Mesendoderm (in vitro differentiated cells): ENCODE data around the gene AK5.
"Not testable (repeated sequence)": the region's sequence is repeated elsewhere in the genome, so short reads cannot be mapped to it uniquely, and the experiment has no call there.

Experiments used
- DNase-seq: peaks from one replicate; pipeline ENCODE4 v3.0.0; 2013
- H2AK5ac ChIP-seq: 2 replicates; pipeline ENCODE4 v1.6.1; 2013; ENCODE audit warnings: low read length, inconsistent platforms
- H2BK120ac ChIP-seq: 2 replicates; pipeline ENCODE4 v1.6.1; 2013; ENCODE audit warnings: low read depth, mild to moderate bottlenecking, low read length, moderate library complexity, mixed read lengths
- H2BK15ac ChIP-seq: replicated peaks from 2 replicates; pipeline ENCODE4 v1.6.1; 2013; ENCODE audit warnings: low read depth, mild to moderate bottlenecking, moderate library complexity
- H2BK5ac ChIP-seq: 2 replicates; pipeline ENCODE4 v1.6.1; 2013; ENCODE audit warnings: low read length, inconsistent platforms
- H3K18ac ChIP-seq: 2 replicates; pipeline ENCODE4 v1.6.1; 2013; ENCODE audit warnings: mild to moderate bottlenecking, low read length, mixed read lengths
- H3K23ac ChIP-seq: one replicate; pipeline ENCODE4 v1.6.1; 2013; ENCODE audit warnings: low read length
- H3K27ac ChIP-seq: 2 replicates; pipeline ENCODE4 v1.5.1; 2013; ENCODE audit warnings: low read depth, mild to moderate bottlenecking, inconsistent platforms, low read length, moderate library complexity
- H3K27me3 ChIP-seq: 2 replicates; pipeline ENCODE4 v1.6.1; 2013; ENCODE audit warnings: low read length, control low read depth, mild to moderate bottlenecking, inconsistent platforms; ENCODE audit not compliant: insufficient read depth, poor library complexity
- H3K36me3 ChIP-seq: 2 replicates; pipeline ENCODE4 v1.6.1; 2013; ENCODE audit warnings: low read length, inconsistent platforms; ENCODE audit not compliant: control insufficient read depth, insufficient read depth
- H3K4ac ChIP-seq: one replicate; pipeline ENCODE4 v1.6.1; 2013; ENCODE audit warnings: low read depth, mild to moderate bottlenecking, low read length, moderate library complexity
- H3K4me1 ChIP-seq: 2 replicates; pipeline ENCODE4 v1.6.1; 2013; ENCODE audit warnings: low read depth, low read length, inconsistent platforms; ENCODE audit not compliant: control insufficient read depth
- H3K4me2 ChIP-seq: 2 replicates; pipeline ENCODE4 v1.6.1; 2013; ENCODE audit warnings: low read length
- H3K4me3 ChIP-seq: 2 replicates; pipeline ENCODE4 v1.5.1; 2013; ENCODE audit warnings: mild to moderate bottlenecking, low read length
- H3K56ac ChIP-seq: one replicate; pipeline ENCODE4 v1.6.1; 2013; ENCODE audit warnings: low read length
- H3K79me1 ChIP-seq: 2 replicates; pipeline ENCODE4 v1.6.1; 2013; ENCODE audit warnings: low read length, inconsistent platforms
- H3K79me2 ChIP-seq: 2 replicates; pipeline ENCODE4 v1.6.1; 2013; ENCODE audit warnings: mild to moderate bottlenecking, low read length; ENCODE audit not compliant: control insufficient read depth, insufficient read depth
- H3K9ac ChIP-seq: 2 replicates; pipeline ENCODE4 v1.6.1; 2013; ENCODE audit warnings: low read length, inconsistent platforms
- H4K5ac ChIP-seq: one replicate; pipeline ENCODE4 v1.6.1; 2013; ENCODE audit warnings: low read length
- H4K8ac ChIP-seq: one replicate; pipeline ENCODE4 v1.6.1; 2013; ENCODE audit warnings: low read depth, mild to moderate bottlenecking, control low read depth, low read length, moderate library complexity
- WGBS: extraction: QIAGEN DNeasy Blood & Tissue Kit; methylation state at CpG from one replicate; pipeline ENCODE4 v1.1.7; 2013; ENCODE audit warnings: low lambda C conversion rate, missing lambda C conversion rate; ENCODE audit not compliant: insufficient coverage; ENCODE audit errors: extremely low coverage; 5-methylcytosine and 5-hydroxymethylcytosine counted together

AK5 gene

GRCh38 chr1:77506771-77507170 is 225.0 kb downstream of the AK5 start:
- no peak for DNase-seq
- no peaks in the 10 kb centered on the region for H3K79me2 ChIP-seq
- H3K27me3 ChIP-seq: no peaks in the 10 kb centered on the region
- H3K4me1 ChIP-seq: no peaks in the 10 kb centered on the region
- no peaks in the 10 kb centered on the region for H3K79me1 ChIP-seq
- WGBS: no CpG with 5 or more reads among the region's 4 CpGs
- no peak overlapping the region for H2BK120ac ChIP-seq
- no peak overlapping the region for H3K56ac ChIP-seq
- H3K36me3 ChIP-seq: no peaks in the 10 kb centered on the region
- no peak overlapping the region for H4K5ac ChIP-seq
- no peak overlapping the region for H3K23ac ChIP-seq
- H3K4me2 ChIP-seq: no peak overlapping the region
- H3K18ac ChIP-seq: no peak overlapping the region
- H3K4ac ChIP-seq: no peak overlapping the region
- no peak overlapping the region for H2AK5ac ChIP-seq
- H3K27ac ChIP-seq: no peak overlapping the region
- H2BK5ac ChIP-seq: no peak overlapping the region
- H2BK15ac ChIP-seq: no peak overlapping the region
- no peak overlapping the region for H4K8ac ChIP-seq
- no peak overlapping the region for H3K4me3 ChIP-seq
- no peak overlapping the region for H3K9ac ChIP-seq

GRCh38 chr1:77509051-77509492 is 227.3 kb downstream of the AK5 start:
- Histone ChIP-seq H2AK5ac (no peak overlapping the region), H3K23ac (no peak overlapping the region), H3K79me1 (no peaks in the 10 kb centered on the region), H3K56ac (no peak overlapping the region), H3K9ac (no peak overlapping the region), H2BK120ac (no peak overlapping the region), H3K27ac (no peak overlapping the region), H3K27me3 (no peaks in the 10 kb centered on the region), H4K5ac (no peak overlapping the region), H3K4me1 (no peaks in the 10 kb centered on the region), H3K4me3 (no peak overlapping the region), H3K18ac (no peak overlapping the region), H3K4me2 (no peak overlapping the region), H3K79me2 (no peaks in the 10 kb centered on the region), H2BK15ac (no peak overlapping the region), H3K4ac (no peak overlapping the region), H4K8ac (no peak overlapping the region), H2BK5ac (no peak overlapping the region), H3K36me3 (no peaks in the 10 kb centered on the region)
- DNase-seq: no peak
- no CpG with 5 or more reads among the region's 3 CpGs for WGBS

- Histone ChIP-seq H3K56ac (no peak overlapping the region), H3K9ac (no peak overlapping the region), H4K8ac (no peak overlapping the region), H3K18ac (no peak overlapping the region), H3K4me1 (peaks cover 2% of the 10 kb centered on the region), H2BK15ac (no peak overlapping the region), H3K23ac (no peak overlapping the region), H2BK5ac (no peak overlapping the region), H3K79me1 (no peaks in the 10 kb centered on the region), H3K27ac (no peak overlapping the region), H2AK5ac (no peak overlapping the region), H3K36me3 (no peaks in the 10 kb centered on the region), H3K4ac (no peak overlapping the region), H2BK120ac (no peak overlapping the region), H3K4me2 (no peak overlapping the region), H3K79me2 (no peaks in the 10 kb centered on the region), H3K4me3 (no peak overlapping the region), H3K27me3 (no peaks in the 10 kb centered on the region), H4K5ac (no peak overlapping the region)
- no peak for DNase-seq
- WGBS: no CpG with 5 or more reads among the region's 2 CpGs
Observed at GRCh38 chr1:77509898-77510297, 228.1 kb downstream of the AK5 start.

- Histone ChIP-seq H3K18ac (no peak overlapping the region), H2BK5ac (no peak overlapping the region), H4K5ac (no peak overlapping the region), H3K9ac (no peak overlapping the region), H3K56ac (no peak overlapping the region), H2AK5ac (no peak overlapping the region), H3K4me2 (no peak overlapping the region), H3K36me3 (no peaks in the 10 kb centered on the region), H3K4me3 (no peak overlapping the region), H4K8ac (no peak overlapping the region), H3K23ac (no peak overlapping the region), H3K27ac (no peak overlapping the region), H2BK120ac (no peak overlapping the region), H3K79me1 (no peaks in the 10 kb centered on the region), H2BK15ac (no peak overlapping the region), H3K27me3 (no peaks in the 10 kb centered on the region), H3K4me1 (peaks cover 5% of the 10 kb centered on the region), H3K4ac (no peak overlapping the region), H3K79me2 (no peaks in the 10 kb centered on the region)
- WGBS: no CpG with 5 or more reads among the region's 2 CpGs
- no peak for DNase-seq
Observed at GRCh38 chr1:77511440-77511840, 229.6 kb downstream of the AK5 start.

- H3K4me3 ChIP-seq, H2AK5ac ChIP-seq, H3K27ac ChIP-seq, H2BK15ac ChIP-seq, H4K5ac ChIP-seq, H3K79me2 ChIP-seq, H3K18ac ChIP-seq, H3K79me1 ChIP-seq, H3K4ac ChIP-seq, H2BK120ac ChIP-seq, H3K4me2 ChIP-seq, H4K8ac ChIP-seq, H3K56ac ChIP-seq, H3K9ac ChIP-seq, H3K36me3 ChIP-seq, H3K27me3 ChIP-seq, H2BK5ac ChIP-seq, DNase-seq, H3K4me1 ChIP-seq, H3K23ac ChIP-seq: not testable (repeated sequence)
- no CpG with 5 or more reads among the region's 3 CpGs for WGBS
Observed at GRCh38 chr1:77512650-77513049, 230.8 kb downstream of the AK5 start.
